MM.1S (cell line): ENCODE data around the gene ALG8.

Experiments
- CTCF ChIP-seq: fragments of 300-600 bp; sonication (generic); IDR thresholded peaks from 2 replicates; pipeline ENCODE4 v1.5.1; 2016; ENCODE audit warnings: antibody characterized with exemption, low read length, mixed read lengths
- EZH2 ChIP-seq: fragments of 300-600 bp; sonication (generic); optimal IDR thresholded peaks from 2 replicates; pipeline ENCODE3; 2017; ENCODE audit warnings: low read depth, mild to moderate bottlenecking, antibody characterized with exemption, low read length, mixed read lengths

GRCh38 chr11:78099666-78100065 is 39.8 kb downstream of the ALG8 start:
- TF ChIP-seq CTCF (no peak), EZH2 (no peak)
